ENCODE measurements around the gene SLC30A5. TPM values are rescaled to one million over a fixed set of nuclear protein-coding genes. Genes with fewer than 3 reads are reported as not detected.

SLC30A5 gene
- total and polyA plus RNA-seq, 9 of the 15 experiments (the other 6 are each of a cell fraction or from before 2014, with no cell fraction given) = 22.9 to 86.8 (median 62.5) TPM

DNA sequence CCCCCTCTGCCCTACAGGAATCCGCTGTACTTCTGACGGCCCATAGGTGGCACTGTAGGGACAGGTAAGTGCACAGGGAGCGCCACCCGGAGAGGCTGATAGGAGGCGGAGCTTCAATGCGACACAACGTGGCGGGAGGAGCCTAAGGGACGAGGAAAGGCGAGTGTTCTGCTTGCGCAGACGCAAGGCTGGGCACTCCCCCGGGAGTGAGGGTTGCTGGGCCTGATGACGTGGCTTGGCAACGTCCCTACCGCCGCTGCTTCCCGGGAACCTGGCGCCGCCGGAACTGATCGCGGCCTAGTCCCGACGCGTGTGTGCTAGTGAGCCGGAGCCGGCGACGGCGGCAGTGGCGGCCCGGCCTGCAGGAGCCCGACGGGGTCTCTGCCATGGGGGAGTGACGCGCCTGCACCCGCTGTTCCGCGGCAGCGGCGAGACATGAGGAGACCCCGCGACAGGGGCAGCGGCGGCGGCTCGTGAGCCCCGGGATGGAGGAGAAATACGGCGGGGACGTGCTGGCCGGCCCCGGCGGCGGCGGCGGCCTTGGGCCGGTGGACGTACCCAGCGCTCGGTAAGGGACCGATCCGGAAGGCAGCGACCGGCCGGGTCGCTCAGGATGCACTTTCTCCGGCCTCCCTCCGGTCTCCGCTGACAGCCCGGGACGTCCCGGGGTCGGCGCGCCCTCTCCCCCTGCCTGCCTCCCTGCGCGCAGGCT is at the start of gene SLC30A5 (continued):
- TF ChIP-seq REST (IDR thresholded peaks at IDR 0.05; ENCODE audit: borderline replicate concordance) (peak; percentile 59; the same call in 1 of the 2 replicates), REST (CRISPR knock-in tag; IDR thresholded peaks at IDR 0.05; ENCODE audit: low read depth) (no peak), SIN3B (IDR thresholded peaks at IDR 0.05; ENCODE audit: low read depth) (peak; percentile 49), CGGBP1 (CRISPR knock-in tag; IDR thresholded peaks at IDR 0.05) (peak; percentile 89; the same call in 1 of the 2 replicates), SOX6 (IDR thresholded peaks at IDR 0.05) (peak; percentile 57; the same call in 1 of the 2 replicates), SREBF2 (CRISPR knock-in tag; IDR thresholded peaks at IDR 0.05) (no peak), MAFG (tag; conservative IDR thresholded peaks at IDR 0.05) (no peak), PBX2 (CRISPR knock-in tag; IDR thresholded peaks at IDR 0.05; ENCODE audit: low read depth) (no peak), PBX2 (tag; conservative IDR thresholded peaks at IDR 0.05; ENCODE audit: low read depth) (no peak), HDAC2 (IDR thresholded peaks at IDR 0.05) (no peak)
- TF ChIP-seq, protein P1, sequence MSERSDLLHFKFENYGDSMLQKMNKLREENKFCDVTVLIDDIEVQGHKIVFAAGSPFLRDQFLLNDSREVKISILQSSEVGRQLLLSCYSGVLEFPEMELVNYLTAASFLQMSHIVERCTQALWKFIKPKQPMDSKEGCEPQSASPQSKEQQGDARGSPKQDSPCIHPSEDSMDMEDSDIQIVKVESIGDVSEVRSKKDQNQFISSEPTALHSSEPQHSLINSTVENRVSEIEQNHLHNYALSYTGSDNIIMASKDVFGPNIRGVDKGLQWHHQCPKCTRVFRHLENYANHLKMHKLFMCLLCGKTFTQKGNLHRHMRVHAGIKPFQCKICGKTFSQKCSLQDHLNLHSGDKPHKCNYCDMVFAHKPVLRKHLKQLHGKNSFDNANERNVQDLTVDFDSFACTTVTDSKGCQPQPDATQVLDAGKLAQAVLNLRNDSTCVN (CRISPR knock-in tag; IDR thresholded peaks at IDR 0.05) = no peak
